CD4-positive, alpha-beta T cell treated with Interferon gamma for 1 hour (primary cell): Measurements from ENCODE around the gene TMEM120A.
A peak's percentile ranks its signal among the peaks of the same experiment; 100 is the strongest.
"Not testable (repeated sequence)": the region's sequence is repeated elsewhere in the genome, so short reads cannot be mapped to it uniquely, and the experiment has no call there.

Experiments
- DNase-seq: peaks from one replicate; pipeline ENCODE4 v3.0.0-alpha.2; 2020

TMEM120A gene

GRCh38 chr7:75994388-75995051 is at the start of gene TMEM120A:
TSS of gene TMEM120A (minus strand) at chr7:75994595. CDS start at chr7:75994570, 25 bp downstream.
- peak; percentile 89 for DNase-seq

- no peak for DNase-seq
Measured at GRCh38 chr7:76040126-76040525, 45.7 kb upstream of the TMEM120A start.

GRCh38 chr7:76037310-76037709 is 42.9 kb upstream of the TMEM120A start:
- DNase-seq = no peak

- no peak for DNase-seq
Measured at GRCh38 chr7:76031964-76032363, 37.6 kb upstream of the TMEM120A start.

- DNase-seq = not testable (repeated sequence)
Measured at GRCh38 chr7:76029682-76030081, 35.3 kb upstream of the TMEM120A start.

- DNase-seq = peak; percentile 16
Measured at GRCh38 chr7:76023002-76023401, 28.6 kb upstream of the TMEM120A start.

- no peak for DNase-seq
Measured at GRCh38 chr7:76022026-76022780, 27.8 kb upstream of the TMEM120A start.

GRCh38 chr7:76020031-76020714 is 25.8 kb upstream of the TMEM120A start:
- peak; percentile 53 for DNase-seq

GRCh38 chr7:76018520-76018919 is 24.1 kb upstream of the TMEM120A start:
- DNase-seq = not testable (repeated sequence)

- DNase-seq = no peak
Measured at GRCh38 chr7:76016191-76016947, 22.0 kb upstream of the TMEM120A start.

- DNase-seq = no peak
Measured at GRCh38 chr7:76011442-76011861, 17.1 kb upstream of the TMEM120A start.

- DNase-seq = no peak
Measured at GRCh38 chr7:76009672-76010600, 15.5 kb upstream of the TMEM120A start.

GRCh38 chr7:76008156-76008687 is 13.8 kb upstream of the TMEM120A start:
- DNase-seq = no peak

- DNase-seq = not testable (repeated sequence)
Measured at GRCh38 chr7:76005004-76005403, 10.6 kb upstream of the TMEM120A start.

GRCh38 chr7:76003351-76003750 is 9.0 kb upstream of the TMEM120A start:
- no peak for DNase-seq

- no peak for DNase-seq
Measured at GRCh38 chr7:76002822-76003221, 8.4 kb upstream of the TMEM120A start.

GRCh38 chr7:76002139-76002538 is 7.7 kb upstream of the TMEM120A start:
- DNase-seq = no peak

- DNase-seq = no peak
Measured at GRCh38 chr7:76000566-76000965, 6.2 kb upstream of the TMEM120A start.

- DNase-seq = no peak
Measured at GRCh38 chr7:75998038-75998437, 3.6 kb upstream of the TMEM120A start.

GRCh38 chr7:75996476-75996875 is 2.1 kb upstream of the TMEM120A start:
- no peak for DNase-seq

- no peak for DNase-seq
Measured at GRCh38 chr7:75995996-75996395, 1.6 kb upstream of the TMEM120A start.

- DNase-seq = no peak
Measured at GRCh38 chr7:75995052-75995471, 667 bp upstream of the TMEM120A start.
